PC-9 (cell line): ENCODE data around the gene ZNF786.

Source experiments
- CTCF ChIP-seq: fragments of 200-600 bp; sonication (generic); conservative IDR thresholded peaks from 2 replicates; pipeline ENCODE4 v1.6.1; 2017; ENCODE audit warnings: mixed run types, antibody characterized with exemption, mild to moderate bottlenecking, moderate library complexity
- EZH2 ChIP-seq: fragments of 200-600 bp; sonication (generic); IDR thresholded peaks from 2 replicates; pipeline ENCODE4 v1.8.0; 2017; ENCODE audit warnings: antibody characterized with exemption, low read depth

- TF ChIP-seq CTCF, result no peak
- no peak for TF ChIP-seq EZH2
These were observed 37.1 kb downstream of the ZNF786 start for GRCh38 chr7:149053384-149053783.
